GM06990 (cell line): ENCODE data around the gene CCR5AS.

ENCODE experiments used
- DNase-seq: peaks from one replicate; pipeline ENCODE4 v3.0.0-alpha.2; 2011; ENCODE audit not compliant: insufficient read length; ENCODE audit errors: extremely low read depth
- H3K27me3 ChIP-seq: replicated peaks from 2 replicates; pipeline ENCODE4 v1.6.0; 2011; ENCODE audit warnings: low read length; ENCODE audit not compliant: control insufficient read depth, insufficient read depth
- H3K36me3 ChIP-seq: 2 replicates; pipeline ENCODE4 v1.5.1; 2011; ENCODE audit warnings: low read length; ENCODE audit not compliant: control insufficient read depth, insufficient read depth
- H3K4me3 ChIP-seq: replicated peaks from 2 replicates; pipeline ENCODE4 v1.5.1; 2011; ENCODE audit warnings: low read depth, mild to moderate bottlenecking, control low read depth, low read length
- TF ChIP-seq, protein P1 (sequence below): IDR thresholded peaks from 2 replicates; pipeline ENCODE4 v1.5.1; 2011; ENCODE audit warnings: low read length, control low read depth, mild to moderate bottlenecking, inconsistent platforms; ENCODE audit not compliant: insufficient read depth, poor library complexity, severe bottlenecking

Gene CCR5AS

DNA sequence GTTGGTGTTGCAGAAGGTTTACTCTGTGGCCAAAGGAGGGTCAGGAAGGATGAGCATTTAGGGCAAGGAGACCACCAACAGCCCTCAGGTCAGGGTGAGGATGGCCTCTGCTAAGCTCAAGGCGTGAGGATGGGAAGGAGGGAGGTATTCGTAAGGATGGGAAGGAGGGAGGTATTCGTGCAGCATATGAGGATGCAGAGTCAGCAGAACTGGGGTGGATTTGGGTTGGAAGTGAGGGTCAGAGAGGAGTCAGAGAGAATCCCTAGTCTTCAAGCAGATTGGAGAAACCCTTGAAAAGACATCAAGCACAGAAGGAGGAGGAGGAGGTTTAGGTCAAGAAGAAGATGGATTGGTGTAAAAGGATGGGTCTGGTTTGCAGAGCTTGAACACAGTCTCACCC lies 32.1 kb downstream of the CCR5AS start:
- no peak for DNase-seq
- Histone ChIP-seq H3K27me3 (peaks cover 4% of the 10 kb centered on the region), H3K36me3 (no peaks in the 10 kb centered on the region), H3K4me3 (no peak overlapping the region)
- TF ChIP-seq, protein P1, sequence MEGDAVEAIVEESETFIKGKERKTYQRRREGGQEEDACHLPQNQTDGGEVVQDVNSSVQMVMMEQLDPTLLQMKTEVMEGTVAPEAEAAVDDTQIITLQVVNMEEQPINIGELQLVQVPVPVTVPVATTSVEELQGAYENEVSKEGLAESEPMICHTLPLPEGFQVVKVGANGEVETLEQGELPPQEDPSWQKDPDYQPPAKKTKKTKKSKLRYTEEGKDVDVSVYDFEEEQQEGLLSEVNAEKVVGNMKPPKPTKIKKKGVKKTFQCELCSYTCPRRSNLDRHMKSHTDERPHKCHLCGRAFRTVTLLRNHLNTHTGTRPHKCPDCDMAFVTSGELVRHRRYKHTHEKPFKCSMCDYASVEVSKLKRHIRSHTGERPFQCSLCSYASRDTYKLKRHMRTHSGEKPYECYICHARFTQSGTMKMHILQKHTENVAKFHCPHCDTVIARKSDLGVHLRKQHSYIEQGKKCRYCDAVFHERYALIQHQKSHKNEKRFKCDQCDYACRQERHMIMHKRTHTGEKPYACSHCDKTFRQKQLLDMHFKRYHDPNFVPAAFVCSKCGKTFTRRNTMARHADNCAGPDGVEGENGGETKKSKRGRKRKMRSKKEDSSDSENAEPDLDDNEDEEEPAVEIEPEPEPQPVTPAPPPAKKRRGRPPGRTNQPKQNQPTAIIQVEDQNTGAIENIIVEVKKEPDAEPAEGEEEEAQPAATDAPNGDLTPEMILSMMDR: no peak

DNA sequence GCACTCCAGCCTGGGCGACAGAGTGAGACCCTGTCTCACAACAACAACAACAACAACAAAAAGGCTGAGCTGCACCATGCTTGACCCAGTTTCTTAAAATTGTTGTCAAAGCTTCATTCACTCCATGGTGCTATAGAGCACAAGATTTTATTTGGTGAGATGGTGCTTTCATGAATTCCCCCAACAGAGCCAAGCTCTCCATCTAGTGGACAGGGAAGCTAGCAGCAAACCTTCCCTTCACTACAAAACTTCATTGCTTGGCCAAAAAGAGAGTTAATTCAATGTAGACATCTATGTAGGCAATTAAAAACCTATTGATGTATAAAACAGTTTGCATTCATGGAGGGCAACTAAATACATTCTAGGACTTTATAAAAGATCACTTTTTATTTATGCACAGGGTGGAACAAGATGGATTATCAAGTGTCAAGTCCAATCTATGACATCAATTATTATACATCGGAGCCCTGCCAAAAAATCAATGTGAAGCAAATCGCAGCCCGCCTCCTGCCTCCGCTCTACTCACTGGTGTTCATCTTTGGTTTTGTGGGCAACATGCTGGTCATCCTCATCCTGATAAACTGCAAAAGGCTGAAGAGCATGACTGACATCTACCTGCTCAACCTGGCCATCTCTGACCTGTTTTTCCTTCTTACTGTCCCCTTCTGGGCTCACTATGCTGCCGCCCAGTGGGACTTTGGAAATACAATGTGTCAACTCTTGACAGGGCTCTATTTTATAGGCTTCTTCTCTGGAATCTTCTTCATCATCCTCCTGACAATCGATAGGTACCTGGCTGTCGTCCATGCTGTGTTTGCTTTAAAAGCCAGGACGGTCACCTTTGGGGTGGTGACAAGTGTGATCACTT lies 34.1 kb downstream of the CCR5AS start:
- Histone ChIP-seq H3K4me3 (no peak overlapping the region), H3K27me3 (peaks cover 4% of the 10 kb centered on the region), H3K36me3 (no peaks in the 10 kb centered on the region)
- TF ChIP-seq, protein P1: peak; percentile 76
- DNase-seq: no peak

DNA sequence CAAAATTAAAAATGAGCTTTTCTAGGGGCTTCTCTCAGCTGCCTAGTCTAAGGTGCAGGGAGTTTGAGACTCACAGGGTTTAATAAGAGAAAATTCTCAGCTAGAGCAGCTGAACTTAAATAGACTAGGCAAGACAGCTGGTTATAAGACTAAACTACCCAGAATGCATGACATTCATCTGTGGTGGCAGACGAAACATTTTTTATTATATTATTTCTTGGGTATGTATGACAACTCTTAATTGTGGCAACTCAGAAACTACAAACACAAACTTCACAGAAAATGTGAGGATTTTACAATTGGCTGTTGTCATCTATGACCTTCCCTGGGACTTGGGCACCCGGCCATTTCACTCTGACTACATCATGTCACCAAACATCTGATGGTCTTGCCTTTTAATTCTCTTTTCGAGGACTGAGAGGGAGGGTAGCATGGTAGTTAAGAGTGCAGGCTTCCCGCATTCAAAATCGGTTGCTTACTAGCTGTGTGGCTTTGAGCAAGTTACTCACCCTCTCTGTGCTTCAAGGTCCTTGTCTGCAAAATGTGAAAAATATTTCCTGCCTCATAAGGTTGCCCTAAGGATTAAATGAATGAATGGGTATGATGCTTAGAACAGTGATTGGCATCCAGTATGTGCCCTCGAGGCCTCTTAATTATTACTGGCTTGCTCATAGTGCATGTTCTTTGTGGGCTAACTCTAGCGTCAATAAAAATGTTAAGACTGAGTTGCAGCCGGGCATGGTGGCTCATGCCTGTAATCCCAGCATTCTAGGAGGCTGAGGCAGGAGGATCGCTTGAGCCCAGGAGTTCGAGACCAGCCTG lies 35.1 kb downstream of the CCR5AS start:
- Histone ChIP-seq H3K4me3 (no peak overlapping the region), H3K27me3 (peaks cover 4% of the 10 kb centered on the region)
- TF ChIP-seq, protein P1: no peak

DNA sequence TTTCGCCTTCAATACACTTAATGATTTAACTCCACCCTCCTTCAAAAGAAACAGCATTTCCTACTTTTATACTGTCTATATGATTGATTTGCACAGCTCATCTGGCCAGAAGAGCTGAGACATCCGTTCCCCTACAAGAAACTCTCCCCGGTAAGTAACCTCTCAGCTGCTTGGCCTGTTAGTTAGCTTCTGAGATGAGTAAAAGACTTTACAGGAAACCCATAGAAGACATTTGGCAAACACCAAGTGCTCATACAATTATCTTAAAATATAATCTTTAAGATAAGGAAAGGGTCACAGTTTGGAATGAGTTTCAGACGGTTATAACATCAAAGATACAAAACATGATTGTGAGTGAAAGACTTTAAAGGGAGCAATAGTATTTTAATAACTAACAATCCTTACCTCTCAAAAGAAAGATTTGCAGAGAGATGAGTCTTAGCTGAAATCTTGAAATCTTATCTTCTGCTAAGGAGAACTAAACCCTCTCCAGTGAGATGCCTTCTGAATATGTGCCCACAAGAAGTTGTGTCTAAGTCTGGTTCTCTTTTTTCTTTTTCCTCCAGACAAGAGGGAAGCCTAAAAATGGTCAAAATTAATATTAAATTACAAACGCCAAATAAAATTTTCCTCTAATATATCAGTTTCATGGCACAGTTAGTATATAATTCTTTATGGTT lies 35.9 kb downstream of the CCR5AS start, which contains the start of gene CCR5:
Gene CCR5, plus strand, starts transcription at position 108 of the 680 bp plus-strand sequence. CDS start 1,957 bp downstream, outside the sequence.
- Histone ChIP-seq H3K4me3 (peak within 1 kb of the TSS; percentile 33), H3K36me3 (no peaks in the 10 kb centered on the region), H3K27me3 (peaks cover 4% of the 10 kb centered on the region)
- peak; percentile 28 for DNase-seq
- TF ChIP-seq, protein P1: no peak

More for the DNA sequence above, 35.1 kb downstream of the CCR5AS start:
- no peaks in the 10 kb centered on the region for H3K36me3 ChIP-seq
- DNase-seq: no peak

DNA sequence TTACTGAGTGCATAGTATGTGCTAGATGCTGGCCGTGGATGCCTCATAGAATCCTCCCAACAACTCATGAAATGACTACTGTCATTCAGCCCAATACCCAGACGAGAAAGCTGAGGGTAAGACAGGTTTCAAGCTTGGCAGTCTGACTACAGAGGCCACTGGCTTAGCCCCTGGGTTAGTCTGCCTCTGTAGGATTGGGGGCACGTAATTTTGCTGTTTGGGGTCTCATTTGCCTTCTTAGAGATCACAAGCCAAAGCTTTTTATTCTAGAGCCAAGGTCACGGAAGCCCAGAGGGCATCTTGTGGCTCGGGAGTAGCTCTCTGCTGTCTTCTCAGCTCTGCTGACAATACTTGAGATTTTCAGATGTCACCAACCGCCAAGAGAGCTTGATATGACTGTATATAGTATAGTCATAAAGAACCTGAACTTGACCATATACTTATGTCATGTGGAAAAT lies 37.2 kb downstream of the CCR5AS start:
- peak; percentile 50 for DNase-seq
- TF ChIP-seq, protein P1: no peak
- H3K36me3 ChIP-seq: no peaks in the 10 kb centered on the region
- H3K27me3 ChIP-seq: peaks cover 2% of the 10 kb centered on the region
- peak overlapping the region; percentile 33 for H3K4me3 ChIP-seq
